ENCODE measurements around the gene RBM12. TPM values are rescaled to one million over a fixed set of nuclear protein-coding genes. Genes with fewer than 3 reads are reported as not detected.

RBM12 gene
- total and polyA plus RNA-seq, 4 donors: 3.4 to 20.0 (median 15.8) TPM

GRCh38 chr20:35602851-35603495, 61.7 kb downstream of the RBM12 start (continued):
- TF ChIP-seq TAF1 (conservative IDR thresholded peaks at IDR 0.05): no peak

- Histone ChIP-seq H3K4me3 (ENCODE audit: low read depth in 1 of 3, low read length in 3 of 3) (peak overlapping the region; percentile 2 to 47 (median 29)), H3K4me1 (ENCODE audit: control insufficient read depth in 4 of 4, insufficient read depth in 4 of 4, low read length in 3 of 4) (peaks cover 7 to 14% (median 13%) of the 10 kb centered on the region in 4 donors), H3K27me3 (ENCODE audit: control insufficient read depth in 4 of 4, insufficient read depth in 4 of 4, low read length in 3 of 4) (no peaks in the 10 kb centered on the region), H3K9me3 (ENCODE audit: control insufficient read depth in 4 of 4, low read length in 3 of 4) (no peaks in the 10 kb centered on the region), H3K9ac (ENCODE audit: low read depth in 1 of 2, low read length in 2 of 2) (peak overlapping the region in 1 of 2 donors; percentile 3), H3K27ac (ENCODE audit: low read depth in 1 of 2, low read length in 2 of 2) (no peak overlapping the region), H3K36me3 (ENCODE audit: control insufficient read depth in 4 of 4, insufficient read depth in 3 of 4, low read depth in 1 of 4, low read length in 3 of 4) (no peaks in the 10 kb centered on the region)
- 32% methylated on average over 30 of the region's 30 CpGs for WGBS
- DNase-seq (ENCODE audit: low spot score): no peak
- TF ChIP-seq ATF3 (IDR thresholded peaks at IDR 0.05) (no peak), GABPA (IDR thresholded peaks at IDR 0.05 in 1 of 2, conservative IDR thresholded peaks at IDR 0.05 in 1 of 2) (no peak)
Observed at GRCh38 chr20:35601990-35602389, 62.7 kb downstream of the RBM12 start.

GRCh38 chr20:35600993-35601973, 63.4 kb downstream of the RBM12 start:
- Histone ChIP-seq H3K36me3 (ENCODE audit: control insufficient read depth in 4 of 4, insufficient read depth in 3 of 4, low read depth in 1 of 4, low read length in 3 of 4) (no peaks in the 10 kb centered on the region), H3K27me3 (ENCODE audit: control insufficient read depth in 4 of 4, insufficient read depth in 4 of 4, low read length in 3 of 4) (no peaks in the 10 kb centered on the region), H3K4me1 (ENCODE audit: control insufficient read depth in 4 of 4, insufficient read depth in 4 of 4, low read length in 3 of 4) (peaks cover 7 to 14% (median 13%) of the 10 kb centered on the region in 4 donors), H3K4me3 (ENCODE audit: low read depth in 1 of 3, low read length in 3 of 3) (peak overlapping the region; percentile 15 to 47 (median 29)), H3K9ac (ENCODE audit: low read depth in 1 of 2, low read length in 2 of 2) (peak overlapping the region in 1 of 2 donors; percentile 3), H3K27ac (ENCODE audit: low read depth in 1 of 2, low read length in 2 of 2) (no peak overlapping the region), H3K9me3 (ENCODE audit: control insufficient read depth in 4 of 4, low read length in 3 of 4) (no peaks in the 10 kb centered on the region)
- peak; percentile 59 for DNase-seq (ENCODE audit: low spot score)
- TF ChIP-seq HNF4A (conservative IDR thresholded peaks at IDR 0.05) (no peak), RAD21 (IDR thresholded peaks at IDR 0.05) (peak; percentile 71 to 74), CTCF (IDR thresholded peaks at IDR 0.05; ENCODE audit: low read depth, low read length, missing input control) (peak; percentile 35)
- WGBS: 2% methylated on average over 103 of the region's 103 CpGs

- Histone ChIP-seq H3K9ac (ENCODE audit: low read depth in 1 of 2, low read length in 2 of 2) (no peak overlapping the region), H3K27ac (ENCODE audit: low read depth in 1 of 2, low read length in 2 of 2) (no peak overlapping the region), H3K36me3 (ENCODE audit: control insufficient read depth in 4 of 4, insufficient read depth in 3 of 4, low read depth in 1 of 4, low read length in 3 of 4) (no peaks in the 10 kb centered on the region), H3K9me3 (ENCODE audit: control insufficient read depth in 4 of 4, low read length in 3 of 4) (no peaks in the 10 kb centered on the region), H3K4me1 (ENCODE audit: control insufficient read depth in 4 of 4, insufficient read depth in 4 of 4, low read length in 3 of 4) (peaks cover 7 to 18% (median 14%) of the 10 kb centered on the region in 4 donors), H3K4me3 (ENCODE audit: low read depth in 1 of 3, low read length in 3 of 3) (peak overlapping the region in 1 of 3 donors; percentile 47), H3K27me3 (ENCODE audit: control insufficient read depth in 4 of 4, insufficient read depth in 4 of 4, low read length in 3 of 4) (no peaks in the 10 kb centered on the region)
- no peak for TF ChIP-seq JUND (IDR thresholded peaks at IDR 0.05)
- no peak for TF ChIP-seq FOXA2 (IDR thresholded peaks at IDR 0.05)
- TF ChIP-seq FOXA1 (IDR thresholded peaks at IDR 0.05): no peak
- TF ChIP-seq ATF3 (IDR thresholded peaks at IDR 0.05): no peak
- TF ChIP-seq REST (IDR thresholded peaks at IDR 0.05): no peak
- TF ChIP-seq EGR1 (IDR thresholded peaks at IDR 0.05; ENCODE audit: low read depth in 2 of 2): no peak
- no peak for TF ChIP-seq TAF1 (conservative IDR thresholded peaks at IDR 0.05)
- no peak for TF ChIP-seq NR2F2 (IDR thresholded peaks at IDR 0.05)
- DNase-seq (ENCODE audit: low spot score): no peak
- 33% methylated on average over 34 of the region's 34 CpGs for WGBS
Observed at GRCh38 chr20:35600176-35600992, 64.3 kb downstream of the RBM12 start.

Data from liver (tissue), 9 donors.